ENCODE data around the gene BCL11B. TPM values are rescaled to one million over a fixed set of nuclear protein-coding genes. Genes with fewer than 3 reads are reported as not detected.

BCL11B gene
- total RNA-seq, 6 donors from 2014 or later, result 1.1 to 4.5 (median 2.2) TPM

- Histone ChIP-seq H3K4me1 (no peaks in the 10 kb centered on the region), H3K36me3 (no peaks in the 10 kb centered on the region), H3K9me3 (no peaks in the 10 kb centered on the region), H3K27ac (no peak overlapping the region), H3K4me3 (no peak overlapping the region), H3K27me3 (no peaks in the 10 kb centered on the region)
- no peak for ATAC-seq (ENCODE audit: low FRiP score in 2 of 2)
- DNase-seq, result no peak
- 86 to 90% methylated on average over 24 of the region's 24 CpGs for WGBS, 2 donors
- TF ChIP-seq CTCF (IDR thresholded peaks at IDR 0.05) (no peak), EP300 (IDR thresholded peaks at IDR 0.05) (no peak), POLR2AphosphoS5 (IDR thresholded peaks at IDR 0.05) (no peak), POLR2A (IDR thresholded peaks at IDR 0.05) (no peak)
These were observed 73.1 kb downstream of the BCL11B start for GRCh38 chr14:99198746-99199502.

- Histone ChIP-seq H3K4me3 (no peak overlapping the region), H3K9me3 (no peaks in the 10 kb centered on the region), H3K36me3 (no peaks in the 10 kb centered on the region), H3K27ac (no peak overlapping the region), H3K27me3 (no peaks in the 10 kb centered on the region), H3K4me1 (peaks cover 3 to 13% (median 6%) of the 10 kb centered on the region in 4 donors)
- WGBS, 2 donors, result 94 to 95% methylated on average over 4 to 5 of the region's 5 CpGs
- TF ChIP-seq POLR2A (IDR thresholded peaks at IDR 0.05) (no peak), CTCF (IDR thresholded peaks at IDR 0.05) (no peak), EP300 (IDR thresholded peaks at IDR 0.05) (no peak), POLR2AphosphoS5 (IDR thresholded peaks at IDR 0.05) (no peak)
- DNase-seq (no peak), ATAC-seq (ENCODE audit: low FRiP score in 2 of 2) (no peak)
These were observed 75.7 kb downstream of the BCL11B start for GRCh38 chr14:99196310-99196650.

DNA sequence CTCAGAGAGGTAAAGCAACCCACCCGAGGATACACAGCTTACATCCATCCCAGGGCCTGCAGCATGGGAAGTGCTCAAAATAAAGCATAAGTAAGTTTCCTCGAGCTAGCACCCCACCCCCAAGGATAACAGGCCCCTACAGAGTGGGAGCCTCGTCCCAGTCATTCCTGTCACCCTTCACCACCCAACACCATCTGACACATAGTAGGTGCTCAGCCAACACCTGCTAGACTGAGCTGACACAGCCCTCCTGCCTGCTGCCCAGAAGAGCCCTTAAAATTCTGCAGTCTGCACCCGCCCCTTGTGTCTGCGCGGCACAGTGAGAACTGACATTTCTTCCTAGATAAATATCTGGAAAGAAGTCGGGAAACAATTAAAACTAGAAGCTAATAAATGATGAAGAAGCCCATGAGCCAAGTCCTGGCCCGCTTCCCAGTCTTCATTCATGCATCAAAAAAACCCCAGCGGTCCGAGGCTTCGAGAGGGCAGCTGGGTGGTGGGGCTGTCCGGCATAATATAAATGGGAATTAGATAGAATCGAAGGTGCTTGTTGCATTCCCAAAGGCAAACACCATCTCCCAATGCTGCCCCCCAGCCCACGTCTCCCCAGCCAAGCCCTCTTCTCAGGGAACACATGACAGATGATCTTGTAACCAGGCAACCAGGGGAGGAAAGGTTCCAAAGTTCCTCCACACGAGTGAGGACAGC lies 76.2 kb downstream of the BCL11B start:
- Histone ChIP-seq H3K4me3 (no peak overlapping the region), H3K9me3 (no peaks in the 10 kb centered on the region), H3K27ac (no peak overlapping the region), H3K27me3 (no peaks in the 10 kb centered on the region), H3K4me1 (peaks cover 7 to 17% (median 9%) of the 10 kb centered on the region in 4 donors), H3K36me3 (no peaks in the 10 kb centered on the region)
- DNase-seq (no peak), ATAC-seq (ENCODE audit: low FRiP score in 2 of 2) (no peak)
- 38 to 45% methylated on average over 12 to 15 of the region's 15 CpGs for WGBS, 2 donors
- no peak for TF ChIP-seq POLR2AphosphoS5 (IDR thresholded peaks at IDR 0.05)
- no peak for TF ChIP-seq EP300 (IDR thresholded peaks at IDR 0.05)
- no peak for TF ChIP-seq CTCF (IDR thresholded peaks at IDR 0.05)
- no peak for TF ChIP-seq POLR2A (IDR thresholded peaks at IDR 0.05)

DNA sequence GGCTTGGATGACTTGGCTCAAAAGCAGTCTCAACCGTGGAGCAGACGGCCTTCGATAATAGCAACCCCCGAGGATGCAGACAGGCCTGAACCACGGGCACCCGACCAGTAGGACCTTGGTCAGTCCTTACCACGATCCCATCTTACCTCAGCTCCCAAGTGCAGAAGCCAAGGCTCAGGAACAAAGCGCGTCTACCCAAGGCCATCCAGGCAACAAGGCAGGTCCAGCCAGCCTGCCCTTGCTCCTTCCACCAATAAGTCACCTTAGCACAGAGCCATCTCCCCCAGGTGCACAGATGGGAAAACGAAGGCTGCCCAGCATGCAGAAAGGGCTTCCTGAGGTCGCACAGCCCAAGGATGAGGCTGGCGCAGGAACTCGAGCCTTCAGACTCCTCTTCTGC lies 77.3 kb downstream of the BCL11B start:
- no peak for DNase-seq
- 89 to 94% methylated on average over 13 of the region's 13 CpGs for WGBS, 2 donors
- TF ChIP-seq POLR2AphosphoS5 (IDR thresholded peaks at IDR 0.05) (no peak), EP300 (IDR thresholded peaks at IDR 0.05) (no peak), CTCF (IDR thresholded peaks at IDR 0.05) (no peak), POLR2A (IDR thresholded peaks at IDR 0.05) (no peak)

More for the DNA sequence above, 77.3 kb downstream of the BCL11B start:
- no peak for ATAC-seq (ENCODE audit: low FRiP score in 2 of 2)
- Histone ChIP-seq H3K36me3 (no peaks in the 10 kb centered on the region), H3K27me3 (no peaks in the 10 kb centered on the region), H3K27ac (no peak overlapping the region), H3K4me3 (no peak overlapping the region), H3K9me3 (no peaks in the 10 kb centered on the region), H3K4me1 (peaks cover 7 to 17% (median 9%) of the 10 kb centered on the region in 4 donors)

All from upper lobe of left lung (tissue), 6 donors.